IMR-90 (cell line): ENCODE data around the gene KITLG. TPM values are rescaled to one million over a fixed set of nuclear protein-coding genes. Genes with fewer than 3 reads are reported as not detected.

ENCODE experiments used
- MAZ ChIP-seq: IDR thresholded peaks from 2 replicates; pipeline ENCODE4 v1.6.1; 2012; ENCODE audit warnings: low read depth, mild to moderate bottlenecking, low read length, improper control_type of control experiment, moderate library complexity, borderline replicate concordance
- RAD21 ChIP-seq: IDR thresholded peaks from 2 replicates; pipeline ENCODE4 v1.6.1; 2012; ENCODE audit warnings: low read length, improper control_type of control experiment
- USF2 ChIP-seq: fragments of 150-350 bp; IDR thresholded peaks from 2 replicates; pipeline ENCODE4 v1.6.1; 2017; ENCODE audit warnings: mild to moderate bottlenecking, antibody characterized with exemption, low read length, low read depth
- polyA plus RNA-seq, 3 experiments: library from polyadenylated mRNA; depleted of rRNA; stranded (reverse); fragments of >200 nt; gene quantifications; 2 replicates each; pipeline ENCODE4 v1.2.3, GENCODE V29; 2012; ENCODE audit warnings: low replicate concordance in 1 of 3
- total RNA-seq: library from RNA; depleted of rRNA; stranded (reverse); fragments of >200 nt; gene quantifications from 2 replicates; pipeline ENCODE4 v1.2.3, GENCODE V29; 2012
- TF ChIP-seq, protein P1 (sequence below): fragments of 150-350 bp; IDR thresholded peaks from 2 replicates; pipeline ENCODE4 v1.6.1; 2016; ENCODE audit warnings: low read depth, mild to moderate bottlenecking, low read length, moderate library complexity, borderline replicate concordance

Gene KITLG
- total and polyA plus RNA-seq, 2 of the 4 experiments (the other 2 are of a cell fraction), result 14.5 to 87.5 TPM

- TF ChIP-seq MAZ, result no peak
- TF ChIP-seq, protein P1, sequence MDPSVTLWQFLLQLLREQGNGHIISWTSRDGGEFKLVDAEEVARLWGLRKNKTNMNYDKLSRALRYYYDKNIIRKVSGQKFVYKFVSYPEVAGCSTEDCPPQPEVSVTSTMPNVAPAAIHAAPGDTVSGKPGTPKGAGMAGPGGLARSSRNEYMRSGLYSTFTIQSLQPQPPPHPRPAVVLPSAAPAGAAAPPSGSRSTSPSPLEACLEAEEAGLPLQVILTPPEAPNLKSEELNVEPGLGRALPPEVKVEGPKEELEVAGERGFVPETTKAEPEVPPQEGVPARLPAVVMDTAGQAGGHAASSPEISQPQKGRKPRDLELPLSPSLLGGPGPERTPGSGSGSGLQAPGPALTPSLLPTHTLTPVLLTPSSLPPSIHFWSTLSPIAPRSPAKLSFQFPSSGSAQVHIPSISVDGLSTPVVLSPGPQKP, result no peak
- TF ChIP-seq RAD21, result peak; percentile 57
- TF ChIP-seq USF2, result no peak
Observed at GRCh38 chr12:88580051-88580871, at the start of gene KITLG (continued).
